Astrocyte of the spinal cord (primary cell): ENCODE results near the gene CFAP90.

Experiments used
- DNase-seq: peaks from one replicate; pipeline ENCODE4 v3.0.0; 2011; ENCODE audit warnings: low read depth, low spot score
- H3K4me3 ChIP-seq: 2 replicates; pipeline ENCODE4 v1.5.1; 2011; ENCODE audit warnings: low read depth, mild to moderate bottlenecking, low read length, moderate library complexity
- CTCF ChIP-seq: IDR thresholded peaks from 2 replicates; pipeline ENCODE4 v1.5.1; 2012; ENCODE audit warnings: low read depth, mild to moderate bottlenecking, low read length, inconsistent platforms
- in situ Hi-C: cut with HindIII; loops from 2 replicates; pipeline ENCODE4 v1.10.0; 2017; ENCODE audit warnings: low sequenced_read_pairs

CFAP90 gene

GRCh38 chr5:7851240-7851592, 283 bp upstream of the CFAP90 start:
- peak overlapping the region; percentile 36 for H3K4me3 ChIP-seq
- no peak for DNase-seq
- no peak for TF ChIP-seq CTCF
- in situ Hi-C loops, result no loop called here

GRCh38 chr5:7849681-7850394, 1.1 kb downstream of the CFAP90 start:
- TF ChIP-seq CTCF, result peak; percentile 31
- peak overlapping the region; percentile 38 for H3K4me3 ChIP-seq
- no peak for DNase-seq
- in situ Hi-C loops, result no loop called here

- no peak overlapping the region for H3K4me3 ChIP-seq
- no peak for TF ChIP-seq CTCF
- in situ Hi-C loops, result no loop called here
- DNase-seq, result no peak
These were observed 2.6 kb downstream of the CFAP90 start for GRCh38 chr5:7848296-7848695.

GRCh38 chr5:7846327-7846726, 4.6 kb downstream of the CFAP90 start:
- no peak for TF ChIP-seq CTCF
- DNase-seq, result no peak

GRCh38 chr5:7845557-7845956, 5.4 kb downstream of the CFAP90 start:
- TF ChIP-seq CTCF, result no peak

More at GRCh38 chr5:7846327-7846726, 4.6 kb downstream of the CFAP90 start:
- in situ Hi-C loops, result no loop called here
- no peak overlapping the region for H3K4me3 ChIP-seq

GRCh38 chr5:7844901-7845300, 6.0 kb downstream of the CFAP90 start:
- no peak for TF ChIP-seq CTCF
- no peak for DNase-seq
- in situ Hi-C loops, result no loop called here
- no peak overlapping the region for H3K4me3 ChIP-seq

More at GRCh38 chr5:7845557-7845956, 5.4 kb downstream of the CFAP90 start:
- no peak for DNase-seq
- in situ Hi-C loops, result no loop called here
- H3K4me3 ChIP-seq, result no peak overlapping the region

GRCh38 chr5:7842531-7842930, 8.4 kb downstream of the CFAP90 start:
- DNase-seq, result no peak
- no peak for TF ChIP-seq CTCF
- H3K4me3 ChIP-seq, result no peak overlapping the region
- in situ Hi-C loops, result no loop called here
